Cardiac fibroblast (primary cell): ENCODE measurements around the gene MREG.
A peak's percentile ranks its signal among the peaks of the same experiment; 100 is the strongest.
"Not testable (repeated sequence)": the region's sequence is repeated elsewhere in the genome, so short reads cannot be mapped to it uniquely, and the experiment has no call there.

Experiments
- DNase-seq, 2 donors: peaks; one replicate each; pipeline versions ENCODE4 v3.0.0 to v3.0.0-alpha.2; 2010; ENCODE audit warnings: low read depth in 2 of 2
- H3K4me3 ChIP-seq, 2 donors: replicated peaks in 1 of 2; 1 replicate in 1 of 2; 2 replicates in 1 of 2; pipeline ENCODE4 v1.5.1; 2011; ENCODE audit warnings: low read depth in 2 of 2, low read length in 2 of 2, mild to moderate bottlenecking in 2 of 2, moderate library complexity in 1 of 2
- TF ChIP-seq, protein P1 (sequence below): IDR thresholded peaks from one replicate; pipeline ENCODE4 v1.5.1; 2011; ENCODE audit warnings: low read depth, mild to moderate bottlenecking, low read length, inconsistent platforms

Gene MREG

DNA sequence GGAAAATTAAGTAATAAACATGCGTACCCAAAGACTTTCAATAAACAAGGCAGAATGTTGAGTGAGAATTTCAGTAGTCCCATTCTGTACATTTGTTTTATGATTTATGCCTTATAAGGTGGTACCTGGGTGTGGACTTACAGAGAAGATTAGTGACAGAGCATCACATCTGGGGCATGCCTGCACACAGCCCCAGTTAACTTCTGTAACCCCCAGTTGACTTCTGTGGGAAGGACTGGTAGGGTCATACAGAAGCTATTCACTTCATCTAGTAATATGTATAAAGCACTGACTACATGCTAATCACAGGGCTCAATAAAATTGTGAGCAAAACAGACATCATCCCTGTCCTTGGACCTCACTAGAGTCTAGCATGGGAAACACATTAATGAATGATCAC, 16.1 kb downstream of the MREG start:
- TF ChIP-seq, protein P1, sequence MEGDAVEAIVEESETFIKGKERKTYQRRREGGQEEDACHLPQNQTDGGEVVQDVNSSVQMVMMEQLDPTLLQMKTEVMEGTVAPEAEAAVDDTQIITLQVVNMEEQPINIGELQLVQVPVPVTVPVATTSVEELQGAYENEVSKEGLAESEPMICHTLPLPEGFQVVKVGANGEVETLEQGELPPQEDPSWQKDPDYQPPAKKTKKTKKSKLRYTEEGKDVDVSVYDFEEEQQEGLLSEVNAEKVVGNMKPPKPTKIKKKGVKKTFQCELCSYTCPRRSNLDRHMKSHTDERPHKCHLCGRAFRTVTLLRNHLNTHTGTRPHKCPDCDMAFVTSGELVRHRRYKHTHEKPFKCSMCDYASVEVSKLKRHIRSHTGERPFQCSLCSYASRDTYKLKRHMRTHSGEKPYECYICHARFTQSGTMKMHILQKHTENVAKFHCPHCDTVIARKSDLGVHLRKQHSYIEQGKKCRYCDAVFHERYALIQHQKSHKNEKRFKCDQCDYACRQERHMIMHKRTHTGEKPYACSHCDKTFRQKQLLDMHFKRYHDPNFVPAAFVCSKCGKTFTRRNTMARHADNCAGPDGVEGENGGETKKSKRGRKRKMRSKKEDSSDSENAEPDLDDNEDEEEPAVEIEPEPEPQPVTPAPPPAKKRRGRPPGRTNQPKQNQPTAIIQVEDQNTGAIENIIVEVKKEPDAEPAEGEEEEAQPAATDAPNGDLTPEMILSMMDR: no peak
- H3K4me3 ChIP-seq: no peak overlapping the region
- DNase-seq: no peak

DNA sequence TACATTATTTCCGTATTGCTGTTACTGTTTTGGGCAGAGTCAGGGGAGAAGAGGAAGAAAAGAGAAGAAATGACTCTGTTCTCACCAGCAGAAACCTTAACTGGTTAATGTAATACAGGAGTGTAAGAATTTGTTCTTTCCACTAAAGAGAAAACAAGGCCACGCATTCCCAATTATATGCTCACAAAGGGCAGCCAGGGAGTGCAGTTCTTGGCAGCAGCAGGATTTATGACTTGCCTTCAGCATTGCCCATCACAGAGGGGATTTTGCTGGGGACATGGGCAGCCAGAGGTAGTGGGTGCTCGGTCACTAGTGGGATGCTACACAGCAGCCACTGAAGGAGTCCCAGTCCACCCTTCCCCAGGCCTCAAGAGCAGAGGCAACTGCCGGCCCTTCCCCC, 18.4 kb downstream of the MREG start:
- TF ChIP-seq, protein P1: no peak
- DNase-seq: no peak
- no peak overlapping the region for H3K4me3 ChIP-seq

DNA sequence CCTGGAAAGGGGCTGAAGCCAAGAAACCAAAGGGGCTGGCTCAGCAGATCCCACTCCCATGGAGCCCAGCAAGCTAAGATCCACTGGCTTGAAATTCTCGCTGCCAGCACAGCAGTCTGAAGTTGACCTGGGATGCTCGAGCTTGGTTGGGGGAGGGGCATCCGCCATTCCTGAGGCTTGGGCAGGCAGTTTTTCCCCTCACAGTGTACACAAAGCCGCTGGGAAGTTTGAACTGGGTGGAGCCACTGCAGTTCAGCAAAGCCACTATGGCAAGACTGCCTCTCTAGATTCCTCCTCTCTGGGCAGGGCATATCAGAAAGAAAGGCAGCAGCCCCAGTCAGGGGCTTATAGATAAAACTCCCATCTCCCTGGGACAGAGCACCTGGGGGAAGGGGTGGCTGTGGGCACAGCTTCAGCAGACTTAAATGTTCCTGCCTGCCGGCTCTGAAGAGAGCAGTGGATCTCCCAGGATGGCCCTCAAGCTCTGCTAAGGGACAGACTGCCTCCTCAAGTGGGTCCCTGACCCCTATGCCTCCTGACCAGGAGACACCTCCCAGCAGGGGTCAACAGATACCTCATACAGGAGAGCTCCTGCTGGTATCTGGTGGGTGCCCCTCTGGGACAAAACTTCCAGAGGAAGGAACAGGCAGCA, 24.7 kb downstream of the MREG start:
- not testable (repeated sequence) for DNase-seq, H3K4me3 ChIP-seq

DNA sequence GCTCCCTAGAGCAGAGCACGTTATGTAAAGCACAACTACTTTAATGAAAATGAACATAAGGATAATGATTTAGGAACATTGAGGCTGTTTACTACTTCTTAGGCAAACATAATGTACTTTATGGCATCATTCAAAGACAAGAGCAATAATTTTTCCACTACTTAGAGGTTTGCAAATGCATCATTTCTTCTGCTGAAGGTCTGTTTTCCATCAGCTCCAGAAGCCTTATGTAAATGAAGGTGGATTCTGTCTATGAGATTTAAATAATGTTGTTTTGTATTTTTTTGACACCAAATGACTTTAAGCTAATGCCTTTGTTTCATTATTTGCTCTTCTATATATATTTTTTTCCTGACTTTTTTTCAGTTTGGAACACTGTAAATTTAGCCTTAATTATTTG, 28.1 kb downstream of the MREG start:
- no peak for DNase-seq
- TF ChIP-seq, protein P1: no peak

DNA sequence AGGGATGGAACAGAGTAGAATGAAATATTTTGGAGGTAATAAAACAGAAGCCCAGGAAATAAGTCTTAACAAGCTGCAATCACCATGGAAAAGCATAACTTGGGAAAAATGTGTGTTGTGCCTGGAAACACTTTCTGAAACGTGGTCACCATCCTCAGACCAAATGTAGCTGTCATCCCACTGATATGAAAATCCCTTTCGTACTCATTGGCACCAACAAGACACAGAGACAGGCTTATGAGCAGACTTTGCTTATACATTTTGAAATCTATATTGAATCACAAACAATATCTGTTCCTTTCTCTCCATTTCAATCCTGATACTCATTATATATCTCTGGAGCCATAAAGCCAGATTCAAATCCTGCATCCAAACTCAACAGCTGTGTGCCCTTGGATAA, 28.7 kb downstream of the MREG start:
- no peak overlapping the region for H3K4me3 ChIP-seq
- no peak for DNase-seq
- TF ChIP-seq, protein P1: no peak

More for the DNA sequence above, 28.1 kb downstream of the MREG start:
- no peak overlapping the region for H3K4me3 ChIP-seq

DNA sequence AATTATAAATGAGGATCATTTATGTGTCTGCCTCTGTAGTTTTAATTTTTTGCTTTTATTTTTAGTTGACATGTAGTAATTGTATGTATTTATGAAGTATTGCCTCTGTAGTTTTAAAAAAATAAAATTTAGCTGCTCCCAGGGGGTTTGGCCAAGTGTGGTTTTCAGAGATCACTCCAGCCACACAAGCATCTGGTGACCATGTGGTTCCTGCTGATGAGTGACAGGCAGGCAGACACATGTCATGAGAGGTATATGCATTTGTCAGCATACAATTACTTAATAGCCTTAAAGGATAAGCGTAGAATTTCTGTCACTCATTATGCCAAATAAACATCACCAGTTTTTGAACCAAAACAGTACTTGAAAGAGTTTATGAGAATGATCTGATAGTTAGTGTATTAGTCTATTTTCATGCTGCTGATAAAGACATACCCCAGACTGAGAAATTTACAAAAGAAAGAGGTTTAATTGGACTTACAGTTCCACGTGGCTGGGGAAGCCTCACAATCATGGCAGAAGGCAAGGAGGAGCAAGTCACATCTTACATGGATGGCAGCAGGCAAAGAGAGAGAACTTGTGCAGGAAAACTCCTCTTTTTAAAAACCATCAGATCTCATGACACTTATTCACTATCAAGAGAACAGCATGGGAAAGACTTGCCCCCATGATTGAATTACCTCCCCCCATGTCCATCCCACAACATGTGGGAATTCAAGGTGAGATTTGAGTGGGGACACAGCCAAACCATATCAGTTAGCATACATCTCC, 29.6 kb downstream of the MREG start:
- no peak for DNase-seq
- no peak overlapping the region for H3K4me3 ChIP-seq
- TF ChIP-seq, protein P1: no peak

DNA sequence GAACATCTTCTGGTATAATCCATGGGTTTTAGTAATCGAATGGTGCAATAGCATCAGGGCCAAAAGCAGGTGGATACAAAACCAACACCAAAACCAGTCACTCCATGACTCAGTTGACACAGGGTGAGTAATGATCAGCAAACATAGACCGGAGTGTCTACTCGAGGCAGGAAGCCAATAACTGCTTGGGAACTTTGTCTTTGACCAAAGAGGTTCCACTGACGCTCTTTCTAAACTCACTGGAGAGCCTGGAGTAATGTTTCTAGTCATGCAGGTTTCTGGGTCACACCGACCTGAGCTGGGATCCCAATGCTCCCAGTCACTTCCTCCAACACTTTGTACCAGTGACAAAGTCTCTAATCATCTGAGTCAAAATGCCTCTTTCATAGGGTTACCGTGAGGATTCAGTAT, 30.9 kb downstream of the MREG start:
- peak in 1 of 2 donors; percentile 85 for DNase-seq
- TF ChIP-seq, protein P1: no peak
- no peak overlapping the region for H3K4me3 ChIP-seq
